Activated naive CD8-positive, alpha-beta T cell treated with anti-CD3 and anti-CD28 coated beads for 36 hours (primary cell): Measurements from ENCODE around the gene MT1X. TPM values are rescaled to one million over a fixed set of nuclear protein-coding genes. Genes with fewer than 3 reads are reported as not detected.

Experiments
- DNase-seq: peaks from one replicate; pipeline ENCODE4 v3.0.0; 2021
- H3K27ac Mint-ChIP-seq: one replicate; pipeline ENCODE4 v1.8.0; 2022; ENCODE audit warnings: mild to moderate bottlenecking, moderate library complexity, mixed read lengths
- H3K27me3 Mint-ChIP-seq: one replicate; pipeline ENCODE4 v1.8.0; 2022; ENCODE audit warnings: mild to moderate bottlenecking, mixed read lengths
- H3K36me3 Mint-ChIP-seq: one replicate; pipeline ENCODE4 v1.8.0; 2021; ENCODE audit warnings: mild to moderate bottlenecking, mixed read lengths
- H3K4me1 Mint-ChIP-seq: one replicate; pipeline ENCODE4 v1.8.0; 2021; ENCODE audit warnings: mixed read lengths
- H3K4me3 Mint-ChIP-seq: one replicate; pipeline ENCODE4 v1.8.0; 2022; ENCODE audit warnings: mild to moderate bottlenecking, moderate library complexity, mixed read lengths
- H3K9me3 Mint-ChIP-seq: one replicate; pipeline ENCODE4 v1.8.0; 2022; ENCODE audit warnings: mixed read lengths
- total RNA-seq, 2 experiments: library from RNA; stranded (reverse); gene quantifications; one replicate each; pipeline ENCODE4 v1.2.3, GENCODE V29; 2021

MT1X gene
- total RNA-seq, 2 experiments from 2014 or later, result 71.4 to 72.3 TPM

DNA sequence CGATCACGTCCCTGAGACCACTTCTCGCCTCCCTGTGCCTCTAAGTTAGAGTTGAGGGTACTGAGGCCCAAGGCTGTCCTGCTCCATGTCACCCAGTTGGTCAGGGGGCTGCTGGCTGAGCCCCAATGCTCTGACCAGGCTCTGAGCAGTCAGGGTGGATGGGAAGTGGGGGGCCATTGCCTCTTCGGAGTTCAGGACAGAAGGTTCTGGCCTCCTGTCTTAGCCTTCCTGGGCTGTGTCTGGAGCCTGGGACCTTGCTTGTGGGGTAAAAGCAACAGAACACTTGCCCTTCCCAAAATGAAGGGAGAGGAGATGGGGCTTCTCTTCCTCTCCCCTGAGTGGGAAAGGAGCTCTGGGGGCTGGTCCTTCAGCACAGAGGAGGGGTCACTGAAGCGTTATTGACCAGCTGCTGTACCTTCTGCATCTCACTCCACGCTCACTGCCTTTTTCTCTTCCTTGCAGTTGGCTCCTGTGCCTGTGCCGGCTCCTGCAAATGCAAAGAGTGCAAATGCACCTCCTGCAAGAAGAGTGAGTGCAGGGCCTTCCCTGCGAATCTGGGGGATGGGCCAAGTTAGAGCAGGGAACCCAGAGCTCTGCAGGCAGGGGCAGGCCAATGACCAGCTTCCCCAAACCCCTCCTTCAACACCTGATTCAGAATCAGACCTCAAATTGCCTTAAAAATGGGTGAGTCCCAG is 580 bp downstream of the MT1X start:
- DNase-seq, result no peak
- H3K4me3 Mint-ChIP-seq, result peak overlapping the region; percentile 96

GRCh38 chr16:56683424-56684172 is 1.3 kb downstream of the MT1X start:
- Mint-ChIP-seq H3K9me3 (peaks cover 3% of the 10 kb centered on the region), H3K4me3 (peak overlapping the region; percentile 96), H3K27ac (no peak overlapping the region), H3K36me3 (peaks cover 16% of the 10 kb centered on the region), H3K4me1 (peaks cover 23% of the 10 kb centered on the region), H3K27me3 (no peaks in the 10 kb centered on the region)
- no peak for DNase-seq

More for the DNA sequence above, 580 bp downstream of the MT1X start:
- Mint-ChIP-seq H3K4me1 (peaks cover 23% of the 10 kb centered on the region), H3K9me3 (peaks cover 3% of the 10 kb centered on the region), H3K27ac (peak overlapping the region; percentile 97), H3K27me3 (no peaks in the 10 kb centered on the region), H3K36me3 (peaks cover 16% of the 10 kb centered on the region)

DNA sequence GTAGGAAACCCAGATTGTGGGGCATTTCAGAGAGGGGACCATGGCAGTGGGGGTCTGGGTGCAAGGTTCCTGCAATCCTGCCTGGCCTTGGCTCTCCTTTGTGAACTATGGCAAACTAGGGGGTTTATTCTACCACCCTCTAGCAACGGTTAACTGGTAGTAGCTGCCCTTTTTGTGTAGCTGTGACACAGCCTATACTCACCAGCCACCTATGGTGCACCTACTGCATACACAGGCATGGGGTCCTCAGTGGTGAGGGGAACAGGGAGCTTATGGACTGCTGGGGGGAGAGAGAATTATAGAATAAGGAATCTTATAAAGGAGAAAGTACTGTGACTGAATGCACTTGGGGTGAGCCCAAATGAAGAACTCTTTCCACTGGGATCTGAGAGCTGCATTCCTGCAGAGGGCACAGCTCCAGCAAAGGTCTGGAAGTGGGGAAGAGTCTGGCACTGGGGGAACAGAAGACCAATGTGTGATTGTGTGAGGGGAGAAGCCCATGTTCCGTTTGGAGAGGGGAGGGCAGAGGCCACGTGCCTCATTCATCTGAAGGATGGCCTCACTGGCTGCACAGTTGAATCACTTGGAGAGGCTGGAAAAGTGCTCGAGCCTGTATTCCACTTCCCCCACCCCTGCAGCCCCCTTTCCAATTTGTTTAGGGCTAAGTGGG is 2.1 kb downstream of the MT1X start:
- peak overlapping the region; percentile 96 for H3K4me3 Mint-ChIP-seq
- no peak for DNase-seq
- H3K27ac Mint-ChIP-seq, result no peak overlapping the region

GRCh38 chr16:56684926-56685590 is 2.8 kb downstream of the MT1X start:
- no peak overlapping the region for H3K4me3 Mint-ChIP-seq
- no peak overlapping the region for H3K27ac Mint-ChIP-seq
- H3K4me1 Mint-ChIP-seq, result peaks cover 23% of the 10 kb centered on the region
- peaks cover 3% of the 10 kb centered on the region for H3K9me3 Mint-ChIP-seq
- no peak for DNase-seq
- no peaks in the 10 kb centered on the region for H3K27me3 Mint-ChIP-seq
- peaks cover 16% of the 10 kb centered on the region for H3K36me3 Mint-ChIP-seq

More for the DNA sequence above, 2.1 kb downstream of the MT1X start:
- peaks cover 16% of the 10 kb centered on the region for H3K36me3 Mint-ChIP-seq
- no peaks in the 10 kb centered on the region for H3K27me3 Mint-ChIP-seq
- peaks cover 23% of the 10 kb centered on the region for H3K4me1 Mint-ChIP-seq
- H3K9me3 Mint-ChIP-seq, result peaks cover 3% of the 10 kb centered on the region

- Mint-ChIP-seq H3K4me1 (peaks cover 17% of the 10 kb centered on the region), H3K9me3 (peaks cover 3% of the 10 kb centered on the region), H3K4me3 (no peak overlapping the region), H3K27me3 (no peaks in the 10 kb centered on the region), H3K27ac (no peak overlapping the region), H3K36me3 (peaks cover 16% of the 10 kb centered on the region)
- no peak for DNase-seq
Observed at GRCh38 chr16:56686758-56687157, 4.5 kb downstream of the MT1X start.

DNA sequence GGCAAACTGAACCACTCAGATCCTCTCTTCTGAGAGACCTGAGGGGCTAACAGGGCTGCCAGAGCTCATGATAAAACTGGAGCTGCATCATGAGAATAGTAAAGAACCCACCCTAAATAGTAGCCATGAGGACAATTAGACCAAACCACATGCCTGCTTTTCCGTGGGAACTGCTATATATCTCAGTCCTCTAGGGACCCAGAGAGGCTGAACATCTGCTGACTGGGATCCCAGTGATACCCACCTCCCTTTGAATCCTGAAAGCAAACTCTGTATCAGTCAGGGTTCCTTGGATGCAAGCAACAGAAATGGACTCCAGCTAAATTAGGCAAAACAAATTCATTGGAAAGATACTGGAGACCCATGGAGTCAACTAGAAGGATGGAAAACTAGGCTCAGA is 6.5 kb downstream of the MT1X start:
- Mint-ChIP-seq H3K27ac (no peak overlapping the region), H3K36me3 (peaks cover 12% of the 10 kb centered on the region), H3K4me3 (no peak overlapping the region), H3K27me3 (no peaks in the 10 kb centered on the region), H3K4me1 (peaks cover 7% of the 10 kb centered on the region), H3K9me3 (peaks cover 3% of the 10 kb centered on the region)
- DNase-seq, result no peak

DNA sequence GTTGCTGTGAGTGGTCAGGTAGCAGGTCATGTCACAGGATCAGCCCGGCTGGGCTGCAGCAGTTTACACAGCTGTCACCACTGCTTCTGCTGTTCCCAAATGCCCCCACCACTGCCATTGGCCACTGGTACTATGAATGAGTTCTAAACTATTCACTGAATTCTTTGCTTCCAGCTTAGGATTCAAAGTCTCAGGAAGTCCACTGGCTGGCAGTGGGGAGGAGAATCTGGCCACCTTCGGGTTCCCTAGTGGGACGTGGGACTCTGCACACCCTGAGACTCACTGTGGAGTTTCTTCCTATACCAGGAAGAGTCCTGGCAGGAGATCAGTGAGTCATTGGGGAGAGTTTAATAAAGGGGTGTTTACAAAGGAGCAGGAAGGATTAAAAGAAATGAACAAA is 6.9 kb downstream of the MT1X start:
- Mint-ChIP-seq H3K4me1 (peaks cover 4% of the 10 kb centered on the region), H3K4me3 (no peak overlapping the region), H3K27ac (no peak overlapping the region), H3K9me3 (peaks cover 3% of the 10 kb centered on the region), H3K36me3 (peaks cover 8% of the 10 kb centered on the region), H3K27me3 (no peaks in the 10 kb centered on the region)
- DNase-seq, result no peak

DNA sequence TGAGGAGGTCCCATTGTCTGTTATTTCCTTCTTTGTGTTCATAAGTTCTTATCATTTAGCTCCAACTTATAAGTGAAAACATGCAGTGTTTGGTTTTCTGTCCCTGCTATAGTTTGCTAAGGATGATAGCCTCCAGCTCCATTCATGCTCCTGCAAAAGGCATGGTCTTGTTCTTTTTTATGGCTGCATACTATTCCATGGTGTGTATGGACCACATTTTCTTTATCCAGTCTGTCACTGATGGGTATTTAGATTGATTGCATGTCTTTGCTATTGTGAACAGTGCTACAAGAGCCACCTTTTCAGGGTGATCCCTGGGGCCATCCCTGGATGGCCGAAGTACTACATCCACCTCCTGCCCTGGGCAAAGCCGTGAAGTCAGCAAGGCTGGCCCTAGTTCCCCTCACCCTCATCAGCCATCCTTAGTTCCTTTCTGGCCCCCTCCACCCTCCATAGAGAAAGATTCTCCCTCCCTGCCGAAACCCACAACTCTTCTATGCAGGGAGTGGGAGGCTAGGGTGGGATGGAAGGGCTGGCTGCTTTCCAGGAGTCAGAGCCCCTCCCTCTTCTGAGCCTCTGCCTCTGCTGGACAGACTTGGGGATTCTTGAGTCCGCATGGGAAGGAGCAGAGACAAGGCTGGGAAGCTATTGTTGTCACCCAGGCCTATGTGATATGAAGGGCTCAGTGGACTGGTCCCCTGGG is 8.3 kb downstream of the MT1X start:
- no peaks in the 10 kb centered on the region for H3K4me1 Mint-ChIP-seq

DNA sequence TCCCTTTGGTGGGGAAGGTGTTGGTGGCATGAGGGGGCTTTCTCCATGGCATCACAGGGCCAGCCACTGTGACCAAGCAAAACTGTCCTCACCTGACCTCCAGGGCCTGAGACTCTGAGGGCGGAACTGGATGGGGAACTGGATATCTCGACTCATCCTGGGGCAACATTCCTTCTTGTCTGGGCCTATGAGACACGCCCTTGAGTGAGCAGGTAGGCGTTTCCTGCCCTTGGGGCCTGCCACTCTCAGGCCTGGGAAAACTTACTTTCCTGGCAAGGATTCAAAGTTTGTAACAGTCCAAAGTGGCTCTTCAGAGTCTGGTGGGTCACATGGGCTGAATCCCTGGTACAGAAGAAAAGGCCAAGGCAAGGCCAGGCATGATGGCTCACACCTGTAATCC is 9.6 kb downstream of the MT1X start:
- no peak for DNase-seq
- no peaks in the 10 kb centered on the region for H3K4me1 Mint-ChIP-seq
- H3K27ac Mint-ChIP-seq, result no peak overlapping the region
- no peak overlapping the region for H3K4me3 Mint-ChIP-seq
- no peaks in the 10 kb centered on the region for H3K27me3 Mint-ChIP-seq
- no peaks in the 10 kb centered on the region for H3K36me3 Mint-ChIP-seq
- no peaks in the 10 kb centered on the region for H3K9me3 Mint-ChIP-seq

More for the DNA sequence above, 8.3 kb downstream of the MT1X start:
- no peak overlapping the region for H3K27ac Mint-ChIP-seq
- H3K36me3 Mint-ChIP-seq, result peaks cover 4% of the 10 kb centered on the region
- DNase-seq, result no peak
- H3K9me3 Mint-ChIP-seq, result peaks cover 3% of the 10 kb centered on the region
- H3K27me3 Mint-ChIP-seq, result no peaks in the 10 kb centered on the region
- H3K4me3 Mint-ChIP-seq, result no peak overlapping the region

DNA sequence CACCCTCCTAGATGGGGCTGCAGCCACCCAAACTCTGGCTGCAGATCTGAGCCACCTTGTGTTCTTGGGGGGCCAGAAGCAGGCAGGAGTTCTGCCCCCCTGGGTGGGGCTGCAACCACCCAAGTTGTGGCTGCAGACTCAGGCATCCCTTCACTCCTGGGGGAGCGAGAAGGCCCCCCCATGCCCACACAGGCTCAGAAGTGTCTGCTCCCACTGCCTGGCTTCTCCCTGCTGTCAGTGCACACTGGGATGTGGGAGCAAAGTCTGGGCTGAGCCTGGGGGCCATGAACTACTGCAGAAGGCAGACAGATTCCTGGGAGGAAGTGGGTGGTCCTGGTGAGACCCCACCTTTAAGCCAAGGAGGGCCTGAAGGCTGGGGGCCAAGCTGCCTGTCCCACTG is 13.0 kb downstream of the MT1X start:
- Mint-ChIP-seq H3K27me3 (no peaks in the 10 kb centered on the region), H3K27ac (no peak overlapping the region), H3K4me3 (no peak overlapping the region), H3K4me1 (no peaks in the 10 kb centered on the region), H3K9me3 (no peaks in the 10 kb centered on the region), H3K36me3 (no peaks in the 10 kb centered on the region)
- no peak for DNase-seq

DNA sequence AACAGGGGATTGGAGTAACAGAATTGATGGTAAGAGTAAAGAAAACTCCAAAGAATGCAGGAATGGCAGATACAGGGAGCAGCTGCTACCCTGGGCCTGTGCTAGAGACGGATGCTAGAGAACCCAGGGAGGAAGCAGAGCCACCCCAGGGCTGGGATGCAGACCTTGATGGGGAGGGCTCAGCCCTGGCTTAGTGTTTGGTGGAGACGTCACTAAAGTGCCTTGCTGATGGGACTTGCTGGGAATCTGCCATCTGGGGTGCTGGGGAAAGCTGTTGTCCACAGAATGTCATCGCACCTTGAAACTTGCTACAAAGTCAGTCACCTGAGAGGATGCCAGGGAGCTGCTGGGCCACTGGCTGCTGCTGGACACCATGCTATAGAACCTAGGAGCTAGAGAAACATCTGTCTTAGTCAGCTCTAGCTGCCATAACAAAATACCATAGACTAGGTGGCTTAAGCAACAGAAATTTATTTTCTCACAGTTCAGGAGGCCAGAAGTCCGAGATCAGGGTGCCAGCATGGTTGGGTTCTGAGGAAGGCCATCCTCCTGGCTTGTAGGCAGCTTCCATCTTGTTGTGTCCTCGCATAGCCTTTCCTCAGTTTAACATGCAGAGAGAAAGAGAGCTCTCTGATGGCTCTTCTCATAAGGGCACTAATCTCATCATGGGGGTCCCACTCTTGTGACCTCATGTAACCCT is 15.3 kb downstream of the MT1X start:
- DNase-seq, result no peak
- H3K36me3 Mint-ChIP-seq, result no peaks in the 10 kb centered on the region
- H3K27me3 Mint-ChIP-seq, result no peaks in the 10 kb centered on the region
- no peaks in the 10 kb centered on the region for H3K9me3 Mint-ChIP-seq
- H3K4me3 Mint-ChIP-seq, result no peak overlapping the region
- H3K4me1 Mint-ChIP-seq, result peaks cover 9% of the 10 kb centered on the region
- H3K27ac Mint-ChIP-seq, result no peak overlapping the region

- Mint-ChIP-seq H3K27ac (no peak overlapping the region), H3K36me3 (no peaks in the 10 kb centered on the region)
Observed at GRCh38 chr16:56700195-56700594, 17.9 kb downstream of the MT1X start.

DNA sequence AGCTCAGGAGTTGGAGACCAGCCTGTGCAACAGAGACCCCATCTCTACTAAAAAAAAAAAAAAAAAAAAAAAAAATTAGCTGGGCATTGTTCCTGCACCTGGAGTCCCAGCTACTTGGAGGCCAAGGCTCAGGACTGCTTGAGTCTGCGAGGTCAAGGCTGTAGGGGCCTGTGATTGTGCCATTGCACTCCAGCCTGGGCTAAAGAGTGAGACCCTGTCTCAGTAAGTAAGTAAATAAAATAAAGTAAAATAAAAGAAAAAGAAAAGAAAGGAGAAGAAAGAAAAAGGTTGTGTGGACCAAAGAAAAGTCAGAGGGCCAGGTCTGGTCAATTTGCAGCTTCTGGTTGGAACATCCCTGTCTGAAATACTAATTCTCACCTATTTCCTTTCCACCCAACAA is 18.4 kb downstream of the MT1X start:
- Mint-ChIP-seq H3K9me3 (no peaks in the 10 kb centered on the region), H3K36me3 (no peaks in the 10 kb centered on the region), H3K4me3 (no peak overlapping the region), H3K27me3 (no peaks in the 10 kb centered on the region), H3K27ac (no peak overlapping the region), H3K4me1 (peaks cover 11% of the 10 kb centered on the region)
- no peak for DNase-seq

More at GRCh38 chr16:56700195-56700594, 17.9 kb downstream of the MT1X start:
- Mint-ChIP-seq H3K9me3 (no peaks in the 10 kb centered on the region), H3K4me1 (peaks cover 9% of the 10 kb centered on the region), H3K27me3 (no peaks in the 10 kb centered on the region), H3K4me3 (no peak overlapping the region)
- no peak for DNase-seq

- no peaks in the 10 kb centered on the region for H3K36me3 Mint-ChIP-seq
- no peaks in the 10 kb centered on the region for H3K9me3 Mint-ChIP-seq
- no peak overlapping the region for H3K27ac Mint-ChIP-seq
- H3K4me3 Mint-ChIP-seq, result no peak overlapping the region
- DNase-seq, result no peak
- H3K4me1 Mint-ChIP-seq, result peaks cover 16% of the 10 kb centered on the region
- no peaks in the 10 kb centered on the region for H3K27me3 Mint-ChIP-seq
Observed at GRCh38 chr16:56701534-56701933, 19.3 kb downstream of the MT1X start.
